Glutamatergic neuron (in vitro differentiated cells): ENCODE data around the gene TLCD5. TPM values are rescaled to one million over a fixed set of nuclear protein-coding genes. Genes with fewer than 3 reads are reported as not detected.

Experiments used
- DNase-seq: peaks from one replicate; pipeline ENCODE4 v3.0.0; 2022
- H3K27ac Mint-ChIP-seq: one replicate; pipeline ENCODE4 v1.8.0; 2020; ENCODE audit warnings: mild to moderate bottlenecking, mixed read lengths, inconsistent platforms; ENCODE audit not compliant: unreplicated experiment
- H3K27me3 Mint-ChIP-seq: one replicate; pipeline ENCODE4 v1.8.0; 2020; ENCODE audit warnings: mild to moderate bottlenecking, moderate library complexity, mixed read lengths, inconsistent platforms; ENCODE audit not compliant: unreplicated experiment
- H3K36me3 Mint-ChIP-seq: one replicate; pipeline ENCODE4 v1.8.0; 2020; ENCODE audit warnings: mild to moderate bottlenecking, mixed read lengths, inconsistent platforms; ENCODE audit not compliant: unreplicated experiment
- H3K4me1 Mint-ChIP-seq: one replicate; pipeline ENCODE4 v1.8.0; 2020; ENCODE audit warnings: mild to moderate bottlenecking, low read depth, mixed read lengths, inconsistent platforms; ENCODE audit not compliant: unreplicated experiment
- H3K4me3 Mint-ChIP-seq: one replicate; pipeline ENCODE4 v1.8.0; 2020; ENCODE audit warnings: mild to moderate bottlenecking, mixed read lengths, inconsistent platforms; ENCODE audit not compliant: unreplicated experiment
- H3K9me3 Mint-ChIP-seq: one replicate; pipeline ENCODE4 v1.8.0; 2020; ENCODE audit warnings: mild to moderate bottlenecking, moderate library complexity, mixed read lengths, inconsistent platforms; ENCODE audit not compliant: unreplicated experiment
- total RNA-seq: library from RNA; stranded (reverse); fragmentation: NEBNext Ultra II Directional; extraction: Animal tissue kit (Norgen Biotek cat#: 25700); gene quantifications from one replicate; pipeline ENCODE4 v1.2.1, GENCODE V29; 2021; ENCODE audit not compliant: unreplicated experiment
- TF ChIP-seq, protein P1 (sequence below): fragments of 200-600 bp; sonication (generic); IDR thresholded peaks from one replicate; pipeline ENCODE4 v1.5.0; 2021; ENCODE audit not compliant: partially characterized antibody, unreplicated experiment

The TLCD5 gene
- total RNA-seq, 1 donor from 2014 or later: 15.8 TPM

DNA sequence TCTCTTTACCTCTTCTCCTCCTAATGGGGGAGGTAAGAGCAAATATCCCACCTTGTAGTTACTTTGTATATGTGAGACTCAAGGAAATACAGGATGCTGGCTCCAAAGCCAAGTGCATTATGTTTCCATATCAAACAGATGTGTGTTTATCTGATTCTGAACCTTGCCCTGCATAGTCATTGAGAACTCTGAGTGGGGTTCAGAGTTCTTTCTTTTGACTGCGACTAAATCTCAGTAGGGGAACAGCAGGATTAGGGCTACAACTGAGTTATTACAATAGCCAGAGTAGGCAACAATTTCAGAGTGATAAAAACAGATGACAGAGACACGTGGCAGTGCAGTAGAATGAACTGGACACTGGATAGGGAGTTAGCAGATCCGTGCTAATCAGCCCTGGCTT lies 34.1 kb upstream of the TLCD5 start:
- Mint-ChIP-seq H3K27me3 (peaks cover 4% of the 10 kb centered on the region), H3K36me3 (no peaks in the 10 kb centered on the region), H3K4me1 (no peaks in the 10 kb centered on the region), H3K4me3 (no peak overlapping the region), H3K27ac (no peak overlapping the region), H3K9me3 (peaks cover 3% of the 10 kb centered on the region)
- TF ChIP-seq, protein P1, sequence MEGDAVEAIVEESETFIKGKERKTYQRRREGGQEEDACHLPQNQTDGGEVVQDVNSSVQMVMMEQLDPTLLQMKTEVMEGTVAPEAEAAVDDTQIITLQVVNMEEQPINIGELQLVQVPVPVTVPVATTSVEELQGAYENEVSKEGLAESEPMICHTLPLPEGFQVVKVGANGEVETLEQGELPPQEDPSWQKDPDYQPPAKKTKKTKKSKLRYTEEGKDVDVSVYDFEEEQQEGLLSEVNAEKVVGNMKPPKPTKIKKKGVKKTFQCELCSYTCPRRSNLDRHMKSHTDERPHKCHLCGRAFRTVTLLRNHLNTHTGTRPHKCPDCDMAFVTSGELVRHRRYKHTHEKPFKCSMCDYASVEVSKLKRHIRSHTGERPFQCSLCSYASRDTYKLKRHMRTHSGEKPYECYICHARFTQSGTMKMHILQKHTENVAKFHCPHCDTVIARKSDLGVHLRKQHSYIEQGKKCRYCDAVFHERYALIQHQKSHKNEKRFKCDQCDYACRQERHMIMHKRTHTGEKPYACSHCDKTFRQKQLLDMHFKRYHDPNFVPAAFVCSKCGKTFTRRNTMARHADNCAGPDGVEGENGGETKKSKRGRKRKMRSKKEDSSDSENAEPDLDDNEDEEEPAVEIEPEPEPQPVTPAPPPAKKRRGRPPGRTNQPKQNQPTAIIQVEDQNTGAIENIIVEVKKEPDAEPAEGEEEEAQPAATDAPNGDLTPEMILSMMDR: no peak
- no peak for DNase-seq

DNA sequence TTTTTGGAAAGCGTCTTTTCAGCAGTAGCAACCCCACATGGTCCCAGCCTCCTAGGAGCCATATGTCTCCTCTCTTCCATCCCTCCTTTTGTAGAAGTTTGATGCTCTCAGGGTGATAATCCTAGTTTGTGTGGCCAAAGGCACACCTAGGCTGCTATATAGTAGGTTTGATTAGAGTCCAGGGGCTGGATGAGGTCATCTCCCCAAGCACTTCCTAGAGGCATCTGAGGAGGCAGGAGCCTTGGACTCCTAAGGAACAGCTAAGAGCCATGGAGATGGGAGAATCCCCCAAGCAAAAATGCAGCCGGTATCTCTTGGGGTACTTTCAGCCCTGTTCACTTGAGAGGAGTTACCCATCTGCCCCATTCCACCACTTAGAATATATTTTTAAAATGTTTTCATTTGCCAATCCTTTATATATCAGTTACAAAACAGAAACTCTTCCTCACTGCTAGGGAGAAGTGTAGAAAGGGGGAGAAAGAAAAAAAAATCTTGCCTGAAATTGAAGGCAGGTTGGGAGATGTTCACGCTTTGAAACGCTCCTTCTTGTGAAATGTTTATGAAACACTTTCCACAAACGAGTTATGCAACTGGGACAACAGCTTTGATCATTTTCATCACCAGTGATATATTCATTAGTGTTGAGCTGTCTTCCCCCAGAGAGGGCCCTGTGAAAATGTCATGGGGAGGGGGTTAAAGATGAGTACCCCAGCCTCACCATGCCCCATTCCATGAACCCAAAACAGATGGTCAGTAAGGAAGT lies 31.9 kb upstream of the TLCD5 start:
- H3K36me3 Mint-ChIP-seq: no peaks in the 10 kb centered on the region
- no peak overlapping the region for H3K27ac Mint-ChIP-seq
- no peak for DNase-seq
- no peak overlapping the region for H3K4me3 Mint-ChIP-seq
- TF ChIP-seq, protein P1: no peak
- H3K9me3 Mint-ChIP-seq: peaks cover 3% of the 10 kb centered on the region
- no peaks in the 10 kb centered on the region for H3K4me1 Mint-ChIP-seq
- H3K27me3 Mint-ChIP-seq: peaks cover 4% of the 10 kb centered on the region

DNA sequence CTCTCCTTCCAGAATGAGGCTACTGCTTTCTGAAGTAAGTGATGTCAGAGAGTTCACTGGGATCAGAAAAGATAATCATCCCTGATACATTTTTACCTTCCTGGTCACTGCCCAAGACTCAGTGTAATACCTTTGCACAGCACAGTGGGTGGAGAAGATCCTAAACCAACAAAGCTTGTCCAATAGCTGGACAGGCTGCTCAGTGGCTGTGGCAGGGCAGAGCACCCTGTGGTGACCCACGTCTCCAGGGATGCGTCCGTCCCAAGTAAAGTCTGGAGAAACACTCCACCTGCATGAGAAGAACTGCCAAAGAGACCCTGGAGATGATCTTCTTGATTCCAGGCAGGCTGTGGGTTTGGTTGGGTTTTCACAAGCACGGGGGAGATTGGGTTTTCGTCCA lies 31.0 kb upstream of the TLCD5 start:
- DNase-seq: no peak
- H3K9me3 Mint-ChIP-seq: peaks cover 3% of the 10 kb centered on the region
- no peak overlapping the region for H3K4me3 Mint-ChIP-seq
- H3K27me3 Mint-ChIP-seq: peaks cover 4% of the 10 kb centered on the region
- H3K27ac Mint-ChIP-seq: no peak overlapping the region
- TF ChIP-seq, protein P1: no peak
- H3K4me1 Mint-ChIP-seq: no peaks in the 10 kb centered on the region
- H3K36me3 Mint-ChIP-seq: no peaks in the 10 kb centered on the region

DNA sequence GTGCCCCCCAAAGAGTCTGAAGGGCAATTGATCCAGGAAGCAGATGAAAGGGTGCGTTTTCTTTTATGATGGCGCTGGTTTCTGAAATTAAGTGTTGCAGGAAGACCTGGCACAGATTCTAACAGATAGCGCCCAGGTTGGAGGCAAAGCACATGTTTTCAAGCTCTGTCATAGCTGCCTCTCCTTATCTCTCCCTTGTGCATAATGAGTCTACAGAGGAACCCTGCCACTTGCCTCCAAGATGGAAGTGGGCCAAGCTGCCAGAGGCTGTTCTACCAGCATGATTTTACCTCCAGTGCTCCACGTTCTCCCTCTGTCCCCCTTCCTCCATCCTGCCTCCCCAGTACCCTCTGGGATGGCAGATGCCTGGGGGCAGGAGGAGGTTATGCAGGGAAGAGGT lies 30.0 kb upstream of the TLCD5 start:
- H3K9me3 Mint-ChIP-seq: no peaks in the 10 kb centered on the region
- TF ChIP-seq, protein P1: no peak
- H3K4me1 Mint-ChIP-seq: no peaks in the 10 kb centered on the region
- H3K27me3 Mint-ChIP-seq: peaks cover 4% of the 10 kb centered on the region
- H3K4me3 Mint-ChIP-seq: no peak overlapping the region
- no peaks in the 10 kb centered on the region for H3K36me3 Mint-ChIP-seq
- H3K27ac Mint-ChIP-seq: no peak overlapping the region
- no peak for DNase-seq

DNA sequence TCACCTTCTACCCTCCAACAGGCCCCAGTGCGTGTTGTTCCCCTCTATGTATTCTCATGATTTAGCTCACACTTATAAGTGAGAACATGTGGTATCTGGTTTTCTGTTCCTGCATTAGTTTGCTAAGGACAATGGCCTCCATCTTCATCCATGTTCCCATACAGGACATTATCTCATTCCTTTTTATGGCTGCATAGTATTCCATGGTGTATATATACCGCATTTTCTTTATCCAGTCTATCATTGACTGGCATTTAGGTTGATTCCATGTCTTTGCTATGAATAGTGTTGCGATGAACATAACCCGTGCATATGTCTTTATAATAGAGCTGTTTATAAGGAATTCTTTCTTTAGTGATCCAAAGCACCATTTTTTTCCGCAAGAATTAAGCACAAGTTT lies 28.5 kb upstream of the TLCD5 start:
- H3K4me3 Mint-ChIP-seq: no peak overlapping the region
- peaks cover 4% of the 10 kb centered on the region for H3K27me3 Mint-ChIP-seq
- H3K9me3 Mint-ChIP-seq: no peaks in the 10 kb centered on the region
- TF ChIP-seq, protein P1: no peak
- H3K27ac Mint-ChIP-seq: no peak overlapping the region
- no peaks in the 10 kb centered on the region for H3K4me1 Mint-ChIP-seq
- H3K36me3 Mint-ChIP-seq: no peaks in the 10 kb centered on the region
- no peak for DNase-seq
